Sigmoid colon (tissue), 4 donors: ENCODE results near the gene OR13C9.
"Not testable (repeated sequence)": the region's sequence is repeated elsewhere in the genome, so short reads cannot be mapped to it uniquely, and the experiment has no call there.

Experiments used
- EP300 ChIP-seq, 4 donors: sonication (generic); formaldehyde crosslinking; IDR thresholded peaks; one replicate each; pipeline ENCODE4 v1.6.1; 2017; ENCODE audit warnings: antibody characterized with exemption in 4 of 4
- POLR2A ChIP-seq, 2 donors: fragments of 450-650 bp; IDR thresholded peaks; one replicate each; pipeline ENCODE4 v1.6.1; 2016; ENCODE audit warnings: antibody characterized with exemption in 2 of 2, mild to moderate bottlenecking in 2 of 2, moderate library complexity in 2 of 2
- POLR2AphosphoS5 ChIP-seq, 4 donors: sonication (generic); formaldehyde crosslinking; IDR thresholded peaks; one replicate each; pipeline ENCODE4 v1.6.1; 2017; ENCODE audit warnings: antibody characterized with exemption in 4 of 4
- TF ChIP-seq, protein P1 (sequence below), 4 experiments: fragments of 450-650 bp in 3 of 4; fragments of 200-600 bp in 1 of 4; IDR thresholded peaks; one replicate each; pipeline ENCODE4 v1.5.1; 2016 to 2019; ENCODE audit warnings: antibody characterized with exemption in 4 of 4, mild to moderate bottlenecking in 3 of 4, moderate library complexity in 2 of 4

DNA sequence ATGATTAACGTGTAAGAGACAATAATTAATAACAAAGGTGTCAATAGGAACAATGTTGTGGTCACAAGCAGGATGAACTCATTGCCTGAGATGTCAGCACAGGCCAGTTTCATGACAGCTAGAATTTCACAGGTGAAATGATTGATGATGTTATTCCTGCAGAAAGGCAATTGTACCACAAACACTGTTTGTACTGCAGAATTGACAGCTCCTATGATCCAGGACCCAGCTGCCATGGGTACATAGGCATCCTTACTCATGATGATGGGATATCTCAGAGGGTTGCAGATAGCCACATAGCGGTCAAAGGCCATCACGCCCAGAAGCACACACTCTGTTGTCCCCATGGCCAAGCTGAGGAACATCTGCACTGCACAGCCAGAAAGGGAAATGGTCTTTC, 19.3 kb downstream of the OR13C9 start:
- TF ChIP-seq, protein P1, sequence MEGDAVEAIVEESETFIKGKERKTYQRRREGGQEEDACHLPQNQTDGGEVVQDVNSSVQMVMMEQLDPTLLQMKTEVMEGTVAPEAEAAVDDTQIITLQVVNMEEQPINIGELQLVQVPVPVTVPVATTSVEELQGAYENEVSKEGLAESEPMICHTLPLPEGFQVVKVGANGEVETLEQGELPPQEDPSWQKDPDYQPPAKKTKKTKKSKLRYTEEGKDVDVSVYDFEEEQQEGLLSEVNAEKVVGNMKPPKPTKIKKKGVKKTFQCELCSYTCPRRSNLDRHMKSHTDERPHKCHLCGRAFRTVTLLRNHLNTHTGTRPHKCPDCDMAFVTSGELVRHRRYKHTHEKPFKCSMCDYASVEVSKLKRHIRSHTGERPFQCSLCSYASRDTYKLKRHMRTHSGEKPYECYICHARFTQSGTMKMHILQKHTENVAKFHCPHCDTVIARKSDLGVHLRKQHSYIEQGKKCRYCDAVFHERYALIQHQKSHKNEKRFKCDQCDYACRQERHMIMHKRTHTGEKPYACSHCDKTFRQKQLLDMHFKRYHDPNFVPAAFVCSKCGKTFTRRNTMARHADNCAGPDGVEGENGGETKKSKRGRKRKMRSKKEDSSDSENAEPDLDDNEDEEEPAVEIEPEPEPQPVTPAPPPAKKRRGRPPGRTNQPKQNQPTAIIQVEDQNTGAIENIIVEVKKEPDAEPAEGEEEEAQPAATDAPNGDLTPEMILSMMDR (IDR thresholded peaks at IDR 0.05), result not testable (repeated sequence)
- not testable (repeated sequence) for TF ChIP-seq POLR2AphosphoS5, EP300, POLR2A (IDR thresholded peaks at IDR 0.05)
